ENCODE results near the gene MUC5AC. TPM values are rescaled to one million over a fixed set of nuclear protein-coding genes. Genes with fewer than 3 reads are reported as not detected.
"Not testable (repeated sequence)": the region's sequence is repeated elsewhere in the genome, so short reads cannot be mapped to it uniquely, and the experiment has no call there.

MUC5AC gene, protein sequence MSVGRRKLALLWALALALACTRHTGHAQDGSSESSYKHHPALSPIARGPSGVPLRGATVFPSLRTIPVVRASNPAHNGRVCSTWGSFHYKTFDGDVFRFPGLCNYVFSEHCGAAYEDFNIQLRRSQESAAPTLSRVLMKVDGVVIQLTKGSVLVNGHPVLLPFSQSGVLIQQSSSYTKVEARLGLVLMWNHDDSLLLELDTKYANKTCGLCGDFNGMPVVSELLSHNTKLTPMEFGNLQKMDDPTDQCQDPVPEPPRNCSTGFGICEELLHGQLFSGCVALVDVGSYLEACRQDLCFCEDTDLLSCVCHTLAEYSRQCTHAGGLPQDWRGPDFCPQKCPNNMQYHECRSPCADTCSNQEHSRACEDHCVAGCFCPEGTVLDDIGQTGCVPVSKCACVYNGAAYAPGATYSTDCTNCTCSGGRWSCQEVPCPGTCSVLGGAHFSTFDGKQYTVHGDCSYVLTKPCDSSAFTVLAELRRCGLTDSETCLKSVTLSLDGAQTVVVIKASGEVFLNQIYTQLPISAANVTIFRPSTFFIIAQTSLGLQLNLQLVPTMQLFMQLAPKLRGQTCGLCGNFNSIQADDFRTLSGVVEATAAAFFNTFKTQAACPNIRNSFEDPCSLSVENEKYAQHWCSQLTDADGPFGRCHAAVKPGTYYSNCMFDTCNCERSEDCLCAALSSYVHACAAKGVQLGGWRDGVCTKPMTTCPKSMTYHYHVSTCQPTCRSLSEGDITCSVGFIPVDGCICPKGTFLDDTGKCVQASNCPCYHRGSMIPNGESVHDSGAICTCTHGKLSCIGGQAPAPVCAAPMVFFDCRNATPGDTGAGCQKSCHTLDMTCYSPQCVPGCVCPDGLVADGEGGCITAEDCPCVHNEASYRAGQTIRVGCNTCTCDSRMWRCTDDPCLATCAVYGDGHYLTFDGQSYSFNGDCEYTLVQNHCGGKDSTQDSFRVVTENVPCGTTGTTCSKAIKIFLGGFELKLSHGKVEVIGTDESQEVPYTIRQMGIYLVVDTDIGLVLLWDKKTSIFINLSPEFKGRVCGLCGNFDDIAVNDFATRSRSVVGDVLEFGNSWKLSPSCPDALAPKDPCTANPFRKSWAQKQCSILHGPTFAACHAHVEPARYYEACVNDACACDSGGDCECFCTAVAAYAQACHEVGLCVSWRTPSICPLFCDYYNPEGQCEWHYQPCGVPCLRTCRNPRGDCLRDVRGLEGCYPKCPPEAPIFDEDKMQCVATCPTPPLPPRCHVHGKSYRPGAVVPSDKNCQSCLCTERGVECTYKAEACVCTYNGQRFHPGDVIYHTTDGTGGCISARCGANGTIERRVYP (N-terminal part only)
- total RNA-seq, result not detected in 2 replicates

DNA sequence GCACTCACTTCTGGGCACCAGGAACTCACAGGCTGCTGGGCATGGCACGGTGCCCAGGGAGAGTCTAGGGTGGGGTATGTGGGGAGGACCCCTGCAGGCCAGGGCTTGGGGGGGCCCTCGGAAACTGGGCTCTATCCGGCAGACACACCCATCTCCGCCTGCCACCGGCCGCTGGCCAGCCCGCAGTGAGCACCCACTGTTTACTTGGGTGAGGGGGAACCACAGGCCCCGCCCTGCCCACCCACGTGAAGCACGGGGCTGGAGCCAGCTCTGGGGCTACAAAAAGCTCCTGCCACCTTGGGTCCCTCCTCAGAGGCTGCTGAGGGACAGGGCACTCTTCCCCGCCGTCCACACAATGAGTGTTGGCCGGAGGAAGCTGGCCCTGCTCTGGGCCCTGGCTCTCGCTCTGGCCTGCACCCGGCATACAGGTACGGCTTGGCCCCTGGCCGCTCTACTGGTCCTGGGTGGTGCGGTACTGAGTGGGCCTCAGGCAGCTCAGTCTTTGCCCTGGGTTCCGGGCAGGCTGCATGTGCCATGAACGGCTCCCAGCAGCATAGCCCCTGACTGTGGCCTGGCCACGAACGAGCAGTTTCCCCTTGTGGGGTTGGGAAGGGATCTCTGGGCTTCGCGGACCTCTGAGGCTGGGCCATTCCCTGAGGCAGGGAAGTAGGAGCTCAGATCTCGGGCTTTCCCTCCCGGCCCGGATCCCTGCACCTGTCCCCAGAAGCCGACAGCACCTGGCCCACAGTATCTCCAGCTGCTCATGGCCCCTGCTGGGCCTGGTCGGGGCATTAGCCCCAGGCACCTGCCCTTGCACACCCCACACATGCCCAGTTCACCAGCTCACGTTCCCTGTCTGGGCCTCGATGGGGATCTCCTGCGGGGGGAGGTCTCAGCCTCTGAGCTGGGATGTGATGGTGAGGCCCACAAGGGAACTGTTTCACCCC lies at the start of gene MUC5AC:
Gene MUC5AC, plus strand, starts transcription at position 309 of the 947 bp plus-strand sequence. Its CDS starts 47 bp downstream, at position 356.
- no peak for DNase-seq (ENCODE audit: extremely low read depth, low read depth, low spot score)

DNA sequence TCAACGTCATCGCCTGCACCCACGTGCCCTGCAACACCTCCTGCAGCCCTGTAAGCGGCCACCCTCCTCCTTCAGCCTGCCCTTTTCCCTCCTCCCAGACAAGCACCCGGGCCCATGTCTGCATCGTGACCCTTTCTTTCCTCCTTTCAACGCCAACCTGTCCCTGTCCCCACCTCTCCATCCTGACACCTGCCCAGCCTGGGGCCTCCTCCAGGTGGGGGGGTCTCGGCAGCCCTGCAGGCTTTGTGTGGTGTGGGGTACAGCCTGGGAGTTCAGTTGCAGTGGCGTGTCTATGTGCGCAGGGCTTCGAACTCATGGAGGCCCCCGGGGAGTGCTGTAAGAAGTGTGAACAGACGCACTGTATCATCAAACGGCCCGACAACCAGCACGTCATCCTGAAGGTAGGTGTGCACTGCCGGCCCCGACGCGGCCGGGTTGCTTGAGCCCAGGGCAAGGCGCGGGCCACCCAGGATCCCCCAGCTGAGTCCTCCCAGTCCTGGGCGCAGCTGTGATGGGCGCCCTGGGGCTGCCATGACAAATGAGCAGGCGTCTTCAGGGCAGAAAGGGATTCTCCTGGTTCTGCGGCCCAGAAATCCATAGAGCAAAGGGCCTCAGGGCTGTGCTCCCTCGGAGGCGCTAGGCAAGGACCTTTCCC lies 49.4 kb upstream of the MUC5AC start:
- no peak for DNase-seq (ENCODE audit: extremely low read depth, low read depth, low spot score)

DNA sequence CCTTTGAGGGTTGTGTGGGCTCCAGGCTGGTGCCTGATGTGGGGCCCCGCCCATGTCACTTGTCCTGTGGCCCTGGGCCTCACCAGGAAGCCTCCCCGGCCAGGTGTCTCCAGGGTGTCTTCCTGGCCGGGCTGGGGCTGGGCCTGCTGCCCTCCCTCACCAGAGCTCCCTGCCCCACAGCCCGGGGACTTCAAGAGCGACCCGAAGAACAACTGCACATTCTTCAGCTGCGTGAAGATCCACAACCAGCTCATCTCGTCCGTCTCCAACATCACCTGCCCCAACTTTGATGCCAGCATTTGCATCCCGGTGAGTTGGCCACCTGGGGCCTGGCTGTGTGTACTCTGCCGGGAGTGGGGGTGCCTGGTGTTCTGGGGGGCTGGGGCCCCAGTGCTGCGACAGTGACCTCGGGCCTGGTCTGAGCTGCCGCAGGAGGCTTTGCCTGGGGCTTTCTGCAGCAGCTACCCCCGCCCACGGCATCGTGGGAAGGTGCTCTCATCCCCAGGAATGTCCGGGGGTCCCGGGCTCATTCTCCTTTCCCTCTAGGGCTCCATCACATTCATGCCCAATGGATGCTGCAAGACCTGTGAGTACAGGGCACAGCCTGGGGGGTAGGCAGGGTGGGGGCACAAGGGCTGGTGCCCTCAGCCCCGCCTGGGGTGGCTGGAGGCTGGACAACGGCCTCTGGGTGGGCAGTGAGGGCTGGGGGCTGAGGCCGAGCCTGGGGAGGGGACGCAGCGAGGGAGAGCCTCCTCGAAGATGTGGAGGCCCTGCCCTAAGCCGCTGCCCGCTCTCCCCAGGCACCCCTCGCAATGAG lies 48.4 kb upstream of the MUC5AC start:
- no peak for DNase-seq (ENCODE audit: extremely low read depth, low read depth, low spot score)

DNA sequence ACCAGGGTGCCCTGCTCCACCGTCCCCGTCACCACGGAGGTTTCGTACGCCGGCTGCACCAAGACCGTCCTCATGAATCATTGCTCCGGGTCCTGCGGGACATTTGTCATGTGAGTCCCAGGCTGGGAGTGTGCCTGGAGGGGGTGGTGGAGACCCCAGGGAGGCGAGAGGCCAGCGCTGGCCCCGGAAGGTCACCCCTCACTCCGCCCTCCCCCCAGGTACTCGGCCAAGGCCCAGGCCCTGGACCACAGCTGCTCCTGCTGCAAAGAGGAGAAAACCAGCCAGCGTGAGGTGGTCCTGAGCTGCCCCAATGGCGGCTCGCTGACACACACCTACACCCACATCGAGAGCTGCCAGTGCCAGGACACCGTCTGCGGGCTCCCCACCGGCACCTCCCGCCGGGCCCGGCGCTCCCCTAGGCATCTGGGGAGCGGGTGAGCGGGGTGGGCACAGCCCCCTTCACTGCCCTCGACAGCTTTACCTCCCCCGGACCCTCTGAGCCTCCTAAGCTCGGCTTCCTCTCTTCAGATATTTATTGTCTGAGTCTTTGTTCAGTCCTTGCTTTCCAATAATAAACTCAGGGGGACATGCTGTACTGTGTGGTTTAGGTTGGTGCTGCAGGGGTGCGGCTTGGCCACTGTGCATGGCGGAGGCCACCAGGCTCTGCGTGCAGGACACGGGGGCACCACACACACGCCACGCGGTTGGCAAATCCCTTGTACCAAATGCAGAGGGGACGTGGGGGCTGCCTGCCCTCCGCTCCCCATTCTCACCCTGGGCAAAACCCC lies 47.6 kb upstream of the MUC5AC start:
- no peak for DNase-seq (ENCODE audit: extremely low read depth, low read depth, low spot score)

DNA sequence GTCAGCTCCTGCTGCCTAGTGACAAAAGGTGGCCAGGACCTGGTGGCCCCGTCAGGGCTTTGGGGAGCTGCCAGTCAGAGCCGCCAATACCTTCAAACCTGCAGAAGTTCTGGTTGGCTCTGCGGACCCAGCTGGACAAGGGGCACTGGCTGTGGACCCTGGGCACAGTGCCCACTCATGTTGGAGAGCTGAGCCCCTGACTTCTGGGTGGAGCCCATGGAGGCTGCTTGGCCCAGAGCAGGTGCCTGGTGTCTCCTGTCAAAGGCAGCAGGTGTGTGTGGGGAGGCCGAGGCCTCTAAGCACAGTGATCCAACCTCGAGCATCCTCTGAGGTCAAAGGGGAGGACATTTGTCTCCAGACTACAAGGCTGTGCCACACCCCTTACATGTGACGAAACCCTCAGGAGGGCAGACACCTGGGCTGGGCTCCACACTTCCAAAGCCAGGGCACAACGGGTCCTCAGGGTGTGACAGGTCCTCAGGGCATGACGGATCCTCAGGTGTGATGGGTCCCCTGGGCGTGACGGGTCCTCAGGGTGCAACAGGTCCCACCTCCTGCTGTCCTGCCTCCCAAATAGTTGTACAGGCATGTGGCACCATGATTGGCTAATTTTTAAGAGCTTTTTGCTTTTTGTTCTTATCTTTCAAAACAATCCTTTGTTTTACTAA lies 46.1 kb upstream of the MUC5AC start:
- no peak for DNase-seq (ENCODE audit: extremely low read depth, low read depth, low spot score)

DNA sequence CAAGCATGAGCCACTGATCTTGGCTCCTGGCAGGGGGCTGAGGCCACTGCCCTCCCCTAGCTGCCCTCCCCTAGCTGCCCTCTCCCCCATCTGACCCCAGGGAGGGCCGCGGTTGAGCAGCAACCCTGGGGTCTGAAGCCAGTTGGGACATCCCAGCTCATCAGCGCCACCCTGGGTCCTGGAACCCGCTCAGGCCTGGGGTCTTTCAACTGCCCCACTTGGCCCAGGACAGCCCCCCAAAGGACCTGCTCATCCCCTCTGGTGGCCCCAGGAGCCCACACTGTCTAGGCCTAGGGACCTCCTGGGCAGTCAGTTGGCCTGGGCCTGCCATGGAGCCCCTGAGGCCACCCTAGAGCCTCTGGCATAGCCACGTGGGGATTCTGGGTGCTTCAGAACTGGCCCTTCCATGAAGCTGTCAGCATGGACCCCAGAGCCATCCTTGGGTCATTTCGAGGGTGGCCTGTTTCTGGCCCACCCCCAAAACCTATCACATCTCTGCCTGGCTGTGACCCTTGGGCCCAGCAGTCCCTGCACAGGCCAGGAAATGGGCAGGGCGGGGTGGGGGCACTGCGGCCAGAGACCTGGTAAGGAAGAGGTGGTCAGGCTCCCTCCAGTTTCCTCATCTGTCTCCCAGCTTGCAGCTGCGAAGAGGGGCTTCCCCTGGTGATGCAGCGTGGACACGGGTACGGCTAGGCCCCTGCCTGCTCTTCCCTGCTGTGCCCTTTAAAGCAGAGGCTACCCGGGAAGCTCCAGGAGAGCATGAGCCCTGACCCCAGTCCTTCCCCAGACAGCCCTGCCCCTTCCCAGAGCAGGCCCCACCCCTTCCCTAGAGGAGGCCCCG lies 45.2 kb upstream of the MUC5AC start:
- no peak for DNase-seq (ENCODE audit: extremely low read depth, low read depth, low spot score)

DNA sequence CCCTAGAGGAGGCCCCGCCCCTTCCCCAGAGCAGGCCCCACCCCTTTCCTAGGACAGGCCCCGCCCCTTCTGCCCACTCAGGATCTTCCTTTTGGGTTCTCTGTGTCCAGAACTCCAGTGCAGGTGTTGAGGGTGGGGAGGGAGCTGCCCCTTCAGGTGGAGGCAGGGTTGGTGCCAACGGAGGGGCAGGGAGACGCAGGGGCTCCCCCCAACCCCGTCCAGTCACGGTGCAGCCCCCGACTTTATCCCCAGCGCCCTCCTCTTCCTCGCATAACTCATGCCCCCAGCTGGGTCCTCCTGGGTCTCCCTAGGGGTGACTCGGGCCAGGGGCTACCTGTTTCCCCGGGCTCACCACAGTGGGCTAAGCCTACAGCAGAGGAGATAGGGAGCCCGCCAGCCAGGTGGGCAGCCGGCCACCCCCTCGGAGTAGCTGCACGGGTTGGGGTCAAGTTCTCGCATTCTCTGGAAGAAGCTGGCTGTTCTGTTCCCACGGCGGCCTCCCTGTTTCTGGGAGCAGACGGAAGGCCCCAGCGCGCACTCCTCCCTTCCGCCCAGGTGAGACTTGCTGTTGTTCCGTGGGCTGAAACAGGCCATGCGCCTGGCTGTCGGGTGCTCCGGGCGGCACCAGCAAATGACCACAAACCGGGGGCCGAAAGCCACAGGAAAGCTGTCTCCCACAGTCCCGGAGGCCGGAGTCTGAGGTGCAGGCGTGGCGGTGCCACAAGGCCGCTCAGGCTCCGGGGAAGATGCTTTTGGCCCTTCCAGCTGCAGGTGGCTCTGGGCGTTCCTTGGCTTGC lies 44.1 kb upstream of the MUC5AC start:
- DNase-seq (ENCODE audit: extremely low read depth, low read depth, low spot score), result no peak

DNA sequence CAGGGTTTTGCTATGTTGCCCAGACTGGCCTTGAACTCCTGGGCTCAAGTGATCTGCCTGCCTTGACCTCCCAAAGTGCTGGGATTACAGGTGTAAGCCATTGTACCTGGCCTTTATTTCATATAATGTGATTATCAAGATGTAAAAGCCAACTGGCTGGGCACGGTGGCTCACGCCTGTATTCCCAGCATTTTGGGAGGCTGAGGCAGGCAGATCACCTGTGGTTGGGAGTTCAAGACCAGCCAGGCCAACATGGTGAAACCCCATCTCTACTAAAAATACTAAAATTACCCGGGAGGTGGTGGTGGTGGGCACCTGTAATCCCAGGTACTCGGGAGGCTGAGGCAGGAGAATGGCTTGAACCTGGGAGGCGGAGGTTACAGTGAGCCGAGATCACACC lies 42.5 kb upstream of the MUC5AC start:
- DNase-seq (ENCODE audit: extremely low read depth, low read depth, low spot score), result not testable (repeated sequence)

DNA sequence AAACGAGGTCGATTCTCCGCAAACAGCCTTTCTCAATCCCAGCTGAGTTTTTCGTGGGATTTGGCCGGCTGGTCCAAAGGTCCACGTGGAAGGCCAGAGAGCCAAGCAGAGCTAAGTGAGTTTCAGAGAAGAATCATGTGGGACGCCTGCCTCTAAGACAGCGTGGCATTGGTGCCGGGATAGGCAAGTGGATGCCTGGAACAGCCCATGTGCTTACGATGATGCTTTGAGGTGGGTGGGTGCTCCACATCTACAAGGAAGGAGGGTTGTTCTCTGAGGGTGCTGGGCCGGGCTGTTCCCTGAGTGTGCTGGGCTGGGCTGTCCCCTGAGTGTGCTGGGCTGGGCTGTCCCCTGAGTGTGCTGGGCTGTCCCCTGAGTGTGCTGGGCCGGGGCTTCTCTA lies 41.6 kb upstream of the MUC5AC start:
- no peak for DNase-seq (ENCODE audit: extremely low read depth, low read depth, low spot score)

DNA sequence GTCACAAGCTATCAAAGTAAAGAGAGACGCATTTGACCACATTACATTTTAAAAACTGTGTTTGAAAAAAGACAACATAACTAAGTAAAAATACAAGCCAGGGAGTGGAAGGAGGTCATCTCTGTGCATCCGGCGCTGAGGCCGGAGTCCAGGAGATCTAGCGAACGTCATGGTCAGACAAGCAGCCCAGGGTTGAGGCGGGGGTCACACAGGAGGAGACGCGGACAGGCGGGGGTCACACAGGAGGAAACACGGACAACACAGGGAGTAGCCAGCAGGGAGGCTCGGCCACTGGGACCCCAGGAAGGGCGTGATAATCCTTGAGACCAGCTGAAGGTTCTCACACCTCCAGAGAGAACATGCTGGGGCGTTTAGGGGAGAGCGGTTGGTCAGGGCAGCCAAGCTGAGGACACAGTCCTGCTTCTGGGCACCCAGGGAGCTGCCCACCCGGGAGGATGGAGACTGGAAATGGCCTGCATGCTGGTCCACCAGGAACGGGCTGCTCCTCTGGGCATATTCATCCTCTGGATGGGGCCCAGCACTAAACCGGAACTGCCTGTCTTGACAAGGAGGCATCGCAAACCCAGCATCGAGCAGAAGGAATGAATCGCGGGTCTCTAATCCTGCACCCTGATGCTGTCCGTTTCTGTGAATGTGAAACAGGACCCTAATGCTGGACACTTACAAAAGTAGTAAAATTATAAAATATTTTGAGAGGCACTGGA lies 40.9 kb upstream of the MUC5AC start:
- no peak for DNase-seq (ENCODE audit: extremely low read depth, low read depth, low spot score)

DNA sequence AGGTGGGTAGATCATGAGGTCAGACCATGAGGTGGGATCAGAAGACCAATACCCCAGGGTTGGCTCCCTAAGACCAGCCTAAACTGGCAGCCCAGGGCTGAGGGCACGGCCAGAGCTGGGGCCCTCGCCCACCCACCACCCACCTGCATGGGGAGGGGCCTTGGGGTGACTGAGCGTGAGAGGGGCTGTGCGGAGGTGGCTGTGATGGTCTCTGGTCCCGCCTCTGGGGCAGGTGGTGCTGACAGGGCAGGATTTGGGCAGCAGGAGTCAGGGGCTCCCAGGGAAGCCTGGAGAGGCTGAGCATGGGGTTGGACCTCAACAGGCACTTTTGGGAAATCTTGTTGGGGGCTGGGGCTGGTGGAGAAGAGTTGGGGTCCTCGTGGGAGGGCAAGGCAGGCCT lies 39.8 kb upstream of the MUC5AC start:
- no peak for DNase-seq (ENCODE audit: extremely low read depth, low read depth, low spot score)

DNA sequence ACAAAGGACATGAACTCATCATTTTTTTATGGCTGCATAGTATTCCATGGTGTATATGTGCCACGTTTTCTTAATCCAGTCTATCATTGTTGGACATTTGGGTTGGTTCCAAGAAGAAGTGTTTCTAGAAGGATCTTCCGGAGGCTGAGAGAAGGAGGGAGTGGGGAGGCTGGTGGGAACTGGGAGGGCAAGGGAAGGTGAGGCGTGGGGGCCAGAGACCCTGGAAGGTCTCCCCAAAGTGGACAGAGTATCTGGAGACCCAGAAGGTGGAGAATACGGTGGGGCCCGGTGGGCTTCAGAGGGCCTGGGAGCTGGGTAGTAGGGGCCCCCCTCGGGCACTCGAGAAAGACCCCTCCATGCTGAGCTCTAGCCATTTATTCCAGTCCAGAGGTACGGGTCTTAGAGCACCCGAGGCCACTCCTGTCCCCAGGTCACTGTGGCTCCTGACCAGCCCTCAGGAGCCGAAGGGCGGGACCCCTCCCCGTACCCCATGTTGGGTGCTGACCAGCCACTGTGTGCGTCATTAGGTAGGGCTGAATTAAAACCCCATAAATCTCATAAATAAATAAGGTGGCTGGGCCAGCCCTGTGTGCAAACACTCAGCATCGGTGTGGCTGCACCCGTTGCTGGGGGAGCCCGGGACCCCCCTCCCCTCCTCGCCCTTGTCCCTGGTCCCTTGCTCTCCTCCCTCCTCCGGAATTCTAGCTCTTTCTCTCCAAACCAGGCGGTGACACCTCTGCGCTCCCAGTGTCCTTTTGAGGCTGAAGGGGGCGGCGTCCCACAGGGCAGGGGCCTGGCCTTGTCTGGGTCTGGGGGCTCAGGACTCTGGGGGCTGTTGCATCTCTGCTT lies 38.8 kb upstream of the MUC5AC start:
- no peak for DNase-seq (ENCODE audit: extremely low read depth, low read depth, low spot score)

DNA sequence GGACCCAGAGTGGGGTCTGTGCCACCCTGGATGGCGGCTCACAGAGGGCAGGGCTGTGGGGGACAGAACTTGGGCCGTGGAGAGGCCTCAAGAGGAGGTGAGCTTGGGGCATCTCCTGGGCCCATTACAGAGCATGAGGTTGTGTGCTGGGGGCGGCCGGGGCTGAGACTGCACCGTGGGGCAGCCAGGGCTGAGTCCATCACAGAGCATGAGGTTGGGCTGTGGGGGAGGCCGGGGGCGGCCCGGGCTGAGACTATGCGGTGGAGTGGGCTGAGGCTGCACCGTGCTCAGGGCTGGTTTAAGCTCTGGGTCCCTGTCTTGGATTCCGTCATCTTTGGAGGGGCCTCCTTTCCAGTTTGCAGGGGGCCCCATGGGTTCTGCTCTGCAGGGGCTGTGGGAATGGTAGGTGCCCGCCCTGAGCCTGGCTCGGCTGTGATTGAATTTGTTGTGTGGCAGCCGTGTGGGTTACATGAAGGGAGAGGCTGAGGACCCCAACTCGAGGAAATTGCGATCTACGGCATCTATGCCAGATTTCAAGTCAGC lies 38.1 kb upstream of the MUC5AC start:
- DNase-seq (ENCODE audit: extremely low read depth, low read depth, low spot score), result no peak
